K562 (cell line): ENCODE measurements around the gene RPTOR. TPM values are rescaled to one million over a fixed set of nuclear protein-coding genes. Genes with fewer than 3 reads are reported as not detected.
A peak's percentile ranks its signal among the peaks of the same experiment; 100 is the strongest.

ENCODE experiments used
- BCOR ChIP-seq: fragments of 450-650 bp; IDR thresholded peaks from 2 replicates; pipeline ENCODE4 v1.6.1; 2016
- CREM ChIP-seq: IDR thresholded peaks from 2 replicates; pipeline ENCODE4 v1.6.1; 2014; ENCODE audit warnings: antibody characterized with exemption, low read depth
- ERF ChIP-seq: fragments of 450-650 bp; formaldehyde crosslinking; IDR thresholded peaks from 2 replicates; pipeline ENCODE4 v1.4.0; 2020; ENCODE audit warnings: mild to moderate bottlenecking, mixed read lengths
- FOXM1 ChIP-seq, 2 experiments: fragments of 450-650 bp in 1 of 2; sonication (generic) in 1 of 2; formaldehyde crosslinking in 1 of 2; IDR thresholded peaks; 2 replicates each; pipeline versions ENCODE4 v1.6.1 to v1.9.0; 2017 to 2022; ENCODE audit warnings: low read depth in 2 of 2, mild to moderate bottlenecking in 2 of 2, missing genetic modification reagents in 1 of 2, moderate library complexity in 1 of 2
- GABPB1 ChIP-seq: sonication (generic); formaldehyde crosslinking; IDR thresholded peaks from 2 replicates; pipeline ENCODE4 v1.8.0; 2022; ENCODE audit warnings: mild to moderate bottlenecking, missing genetic modification reagents
- GTF2A2 ChIP-seq: IDR thresholded peaks from 2 replicates; pipeline ENCODE4 v1.6.1; 2016; ENCODE audit warnings: mild to moderate bottlenecking, missing genetic modification characterization, missing compliant biosample characterization
- HCFC1 ChIP-seq: IDR thresholded peaks from 2 replicates; pipeline ENCODE4 v1.6.1; 2012; ENCODE audit warnings: low read depth, low read length, improper control_type of control experiment
- HDGF ChIP-seq: fragments of 450-650 bp; IDR thresholded peaks from 2 replicates; pipeline ENCODE4 v1.6.1; 2016
- JUNB ChIP-seq: fragments of 450-650 bp; formaldehyde crosslinking; conservative IDR thresholded peaks from 2 replicates; pipeline ENCODE4 v1.4.0; 2020; ENCODE audit warnings: mild to moderate bottlenecking
- KLF1 ChIP-seq: fragments of 450-650 bp; IDR thresholded peaks from 2 replicates; pipeline ENCODE4 v1.6.1; 2016; ENCODE audit warnings: missing genetic modification characterization, missing compliant biosample characterization
- KLF6 ChIP-seq: fragments of 250-450 bp; sonication (Bioruptor Pico); IDR thresholded peaks from 2 replicates; pipeline ENCODE4 v1.4.0; 2020; ENCODE audit warnings: mild to moderate bottlenecking, moderate library complexity, borderline replicate concordance
- L3MBTL2 ChIP-seq: fragments of 450-650 bp; IDR thresholded peaks from 2 replicates; pipeline ENCODE4 v1.6.1; 2016; ENCODE audit warnings: mild to moderate bottlenecking, moderate library complexity
- NCOA1 ChIP-seq: fragments of 450-650 bp; IDR thresholded peaks from 2 replicates; pipeline ENCODE4 v1.6.1; 2016; ENCODE audit warnings: low read depth
- NR3C1 ChIP-seq: sonication (generic); formaldehyde crosslinking; IDR thresholded peaks from 2 replicates; pipeline ENCODE4 v1.8.1; 2022; ENCODE audit warnings: missing genetic modification reagents
- POLR2G ChIP-seq: fragments of 200-400 bp; formaldehyde crosslinking; IDR thresholded peaks from 2 replicates; pipeline ENCODE4 v1.6.1; 2017; ENCODE audit warnings: low read depth, mild to moderate bottlenecking, antibody characterized with exemption, low read length, moderate library complexity
- PRPF4 ChIP-seq: fragments of 200-400 bp; formaldehyde crosslinking; IDR thresholded peaks from one replicate; pipeline ENCODE4 v1.6.1; 2017; ENCODE audit warnings: low read length, low read depth, mild to moderate bottlenecking; ENCODE audit not compliant: insufficient read depth, poor library complexity, severe bottlenecking
- SIX5 ChIP-seq, 2 experiments: IDR thresholded peaks; 2 replicates each; pipeline ENCODE4 v1.6.1; 2011; ENCODE audit warnings: low read length in 2 of 2, borderline replicate concordance in 1 of 2, low read depth in 1 of 2, mild to moderate bottlenecking in 1 of 2, moderate library complexity in 1 of 2; ENCODE audit not compliant: insufficient read depth in 1 of 2
- SRF ChIP-seq, 2 experiments: fragments of 250-450, 450-650 bp in 1 of 2; sonication (Bioruptor Pico) in 1 of 2; sonication (generic) in 1 of 2; formaldehyde crosslinking; IDR thresholded peaks; 2 replicates each; pipeline versions ENCODE4 v1.5.0 to v1.5.1; 2020 to 2022; ENCODE audit warnings: mild to moderate bottlenecking in 1 of 2, missing genetic modification reagents in 1 of 2
- TCFL5 ChIP-seq: fragments of 250-450 bp; sonication (Bioruptor Pico); conservative IDR thresholded peaks from 2 replicates; pipeline ENCODE4 v1.6.1; 2021; ENCODE audit warnings: mild to moderate bottlenecking, moderate library complexity, matching md5 sums
- ZNF184 ChIP-seq: sonication (generic); formaldehyde crosslinking; IDR thresholded peaks from 2 replicates; pipeline ENCODE4 v1.5.0; 2020; ENCODE audit warnings: missing genetic modification reagents
- ZNF507 ChIP-seq: conservative IDR thresholded peaks from 2 replicates; pipeline ENCODE4 v1.6.1; 2017; ENCODE audit warnings: missing genetic modification characterization, missing compliant biosample characterization
- ZNF589 ChIP-seq: fragments of 200-800 bp; sonication (Bioruptor generic); IDR thresholded peaks from 2 replicates; pipeline ENCODE4 v1.6.1; 2016; ENCODE audit warnings: low read depth, missing genetic modification characterization, missing compliant biosample characterization
- polyA plus RNA-seq, 8 experiments: library from polyadenylated mRNA; depleted of rRNA in 4 of 8; stranded (reverse) in 5 of 8; unstranded in 3 of 8; fragments of >200 nt; fragmentation: Nextera tagmentation in 2 of 8; fragmentation: Illumina TruSeq in 1 of 8; extraction: Ambion mirVana in 2 of 8; extraction: Trizol in 1 of 8; gene quantifications; 2 replicates each; pipeline versions ENCODE4 v1.2.1 to v1.2.3, GENCODE V29; 2011 to 2014; ENCODE audit warnings: inconsistent platforms in 1 of 8, missing spikeins in 1 of 8
- total RNA-seq, 7 experiments: library from RNA; depleted of rRNA in 6 of 7; stranded (reverse); fragments of >200 nt in 6 of 7; fragmentation: Illumina TruSeq in 2 of 7; extraction: Trizol in 2 of 7; gene quantifications; 2 replicates each; pipeline versions ENCODE4 v1.2.1 to v1.2.3, GENCODE V29; 2011 to 2021; ENCODE audit warnings: low replicate concordance in 1 of 7
- TF ChIP-seq, protein P1 (sequence below): fragments of 250-450 bp; sonication (Bioruptor Pico); IDR thresholded peaks from 2 replicates; pipeline ENCODE4 v1.5.0; 2021
- TF ChIP-seq, protein P2 (sequence below): fragments of 200-800 bp; sonication (Bioruptor generic); IDR thresholded peaks from 2 replicates; pipeline ENCODE4 v1.6.1; 2017; ENCODE audit warnings: missing genetic modification characterization, missing compliant biosample characterization
- TF ChIP-seq, protein P3 (sequence below): fragments of 450-650 bp; IDR thresholded peaks from 2 replicates; pipeline ENCODE4 v1.6.1; 2017; ENCODE audit warnings: antibody characterized with exemption

The RPTOR gene
- total and polyA plus RNA-seq, 9 of the 15 experiments (the other 6 are each of a cell fraction or from before 2014, with no cell fraction given): 0.24 to 54.1 (median 10.2) TPM

DNA sequence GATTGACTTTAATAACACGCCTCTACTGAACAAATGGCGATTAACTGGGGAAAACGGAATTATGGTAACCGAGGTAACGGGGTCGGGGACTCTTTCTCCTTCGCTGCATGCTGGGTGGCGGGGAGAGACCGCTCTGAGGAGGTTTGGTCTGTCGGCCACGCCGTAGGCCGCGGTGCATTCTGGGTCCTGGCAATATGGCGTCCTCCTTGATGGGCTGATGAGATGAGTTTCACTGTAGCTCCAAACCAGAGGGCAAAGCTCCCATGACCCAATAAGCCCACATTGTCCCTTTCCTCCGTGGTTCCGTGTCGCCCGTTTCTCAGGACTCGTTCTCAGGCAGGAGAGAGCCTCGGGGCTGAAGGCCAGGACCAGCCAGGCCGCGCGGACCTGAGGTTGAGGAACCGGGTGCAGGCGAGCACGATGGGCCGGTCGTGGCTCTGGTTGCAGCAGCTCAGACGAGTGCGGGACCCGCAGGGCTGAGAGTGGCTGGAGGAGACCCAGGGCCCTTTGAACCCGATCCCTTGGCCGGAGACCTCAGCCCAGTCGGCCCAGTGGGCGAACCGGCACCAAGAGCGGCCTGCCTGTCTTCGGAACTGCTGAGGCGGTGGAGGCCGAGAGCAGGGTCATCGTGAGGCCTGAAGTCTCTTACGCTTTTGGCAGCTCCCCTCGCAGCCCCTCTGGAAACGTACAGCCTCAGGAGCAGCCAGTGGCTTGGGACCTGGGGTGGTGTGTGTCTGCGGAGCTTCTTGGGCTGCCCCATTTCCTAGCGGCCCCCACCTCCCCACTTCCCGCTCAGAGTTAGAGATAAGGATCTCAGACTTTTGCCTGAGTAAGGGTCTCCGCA lies at the start of gene RPTOR (continued):
- TF ChIP-seq FOXM1 (IDR thresholded peaks at IDR 0.05; ENCODE audit: low read depth) (no peak), FOXM1 (CRISPR knock-in tag; IDR thresholded peaks at IDR 0.05; ENCODE audit: low read depth) (no peak), L3MBTL2 (peak; percentile 91), ZNF589 (no peak; the same call in 1 of the 2 replicates), KLF1 (tag) (no peak), HDGF (no peak), JUNB (CRISPR knock-in tag) (no peak), NR3C1 (peak; percentile 83), CREM (peak; percentile 74; the same call in 1 of the 2 replicates), ERF (no peak; the same call in 1 of the 2 replicates), BCOR (no peak; the same call in none of the 2 replicates), POLR2G (peak; percentile 87), TCFL5 (no peak), PRPF4 (peak; percentile 43), NCOA1 (no peak), SIX5 (IDR thresholded peaks at IDR 0.05; ENCODE audit: borderline replicate concordance in 1 of 2, insufficient read depth in 1 of 2, low read depth in 1 of 2, low read length in 2 of 2) (peak; percentile 30 to 45; a peak in 3 of 4 replicates), GABPB1 (CRISPR knock-in tag) (peak; percentile 76), KLF6 (CRISPR knock-in tag) (no peak), HCFC1 (peak; percentile 85), ZNF184 (CRISPR knock-in tag) (no peak), SRF (CRISPR knock-in tag; IDR thresholded peaks at IDR 0.05) (peak in 1 of 2 experiments; percentile 62; a peak in 1 of 4 replicates), ZNF507 (no peak), GTF2A2 (tag) (no peak)
- TF ChIP-seq, protein P1, sequence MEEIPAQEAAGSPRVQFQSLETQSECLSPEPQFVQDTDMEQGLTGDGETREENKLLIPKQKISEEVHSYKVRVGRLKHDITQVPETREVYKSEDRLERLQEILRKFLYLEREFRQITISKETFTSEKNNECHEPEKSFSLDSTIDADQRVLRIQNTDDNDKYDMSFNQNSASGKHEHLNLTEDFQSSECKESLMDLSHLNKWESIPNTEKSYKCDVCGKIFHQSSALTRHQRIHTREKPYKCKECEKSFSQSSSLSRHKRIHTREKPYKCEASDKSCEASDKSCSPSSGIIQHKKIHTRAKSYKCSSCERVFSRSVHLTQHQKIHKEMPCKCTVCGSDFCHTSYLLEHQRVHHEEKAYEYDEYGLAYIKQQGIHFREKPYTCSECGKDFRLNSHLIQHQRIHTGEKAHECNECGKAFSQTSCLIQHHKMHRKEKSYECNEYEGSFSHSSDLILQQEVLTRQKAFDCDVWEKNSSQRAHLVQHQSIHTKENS: no peak
- TF ChIP-seq, protein P2, sequence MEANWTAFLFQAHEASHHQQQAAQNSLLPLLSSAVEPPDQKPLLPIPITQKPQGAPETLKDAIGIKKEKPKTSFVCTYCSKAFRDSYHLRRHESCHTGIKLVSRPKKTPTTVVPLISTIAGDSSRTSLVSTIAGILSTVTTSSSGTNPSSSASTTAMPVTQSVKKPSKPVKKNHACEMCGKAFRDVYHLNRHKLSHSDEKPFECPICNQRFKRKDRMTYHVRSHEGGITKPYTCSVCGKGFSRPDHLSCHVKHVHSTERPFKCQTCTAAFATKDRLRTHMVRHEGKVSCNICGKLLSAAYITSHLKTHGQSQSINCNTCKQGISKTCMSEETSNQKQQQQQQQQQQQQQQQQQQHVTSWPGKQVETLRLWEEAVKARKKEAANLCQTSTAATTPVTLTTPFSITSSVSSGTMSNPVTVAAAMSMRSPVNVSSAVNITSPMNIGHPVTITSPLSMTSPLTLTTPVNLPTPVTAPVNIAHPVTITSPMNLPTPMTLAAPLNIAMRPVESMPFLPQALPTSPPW (CRISPR knock-in tag): peak; percentile 42; the same call in 1 of the 2 replicates
- TF ChIP-seq, protein P3, sequence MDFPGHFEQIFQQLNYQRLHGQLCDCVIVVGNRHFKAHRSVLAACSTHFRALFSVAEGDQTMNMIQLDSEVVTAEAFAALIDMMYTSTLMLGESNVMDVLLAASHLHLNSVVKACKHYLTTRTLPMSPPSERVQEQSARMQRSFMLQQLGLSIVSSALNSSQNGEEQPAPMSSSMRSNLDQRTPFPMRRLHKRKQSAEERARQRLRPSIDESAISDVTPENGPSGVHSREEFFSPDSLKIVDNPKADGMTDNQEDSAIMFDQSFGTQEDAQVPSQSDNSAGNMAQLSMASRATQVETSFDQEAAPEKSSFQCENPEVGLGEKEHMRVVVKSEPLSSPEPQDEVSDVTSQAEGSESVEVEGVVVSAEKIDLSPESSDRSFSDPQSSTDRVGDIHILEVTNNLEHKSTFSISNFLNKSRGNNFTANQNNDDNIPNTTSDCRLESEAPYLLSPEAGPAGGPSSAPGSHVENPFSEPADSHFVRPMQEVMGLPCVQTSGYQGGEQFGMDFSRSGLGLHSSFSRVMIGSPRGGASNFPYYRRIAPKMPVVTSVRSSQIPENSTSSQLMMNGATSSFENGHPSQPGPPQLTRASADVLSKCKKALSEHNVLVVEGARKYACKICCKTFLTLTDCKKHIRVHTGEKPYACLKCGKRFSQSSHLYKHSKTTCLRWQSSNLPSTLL: no peak
